NCI-H345 treated with DMSO at 0.1 percent for 48 hours (cell line): Measurements from ENCODE around the gene DYSF.

Source experiments
- DNase-seq: peaks from one replicate; lab custom pipeline; 2025; ENCODE audit not compliant: unreplicated experiment; lab: John Stamatoyannopoulos, UW

DYSF gene

GRCh38 chr2:71715951-71716696 is 262.8 kb downstream of the DYSF start:
- no peak for DNase-seq

DNA sequence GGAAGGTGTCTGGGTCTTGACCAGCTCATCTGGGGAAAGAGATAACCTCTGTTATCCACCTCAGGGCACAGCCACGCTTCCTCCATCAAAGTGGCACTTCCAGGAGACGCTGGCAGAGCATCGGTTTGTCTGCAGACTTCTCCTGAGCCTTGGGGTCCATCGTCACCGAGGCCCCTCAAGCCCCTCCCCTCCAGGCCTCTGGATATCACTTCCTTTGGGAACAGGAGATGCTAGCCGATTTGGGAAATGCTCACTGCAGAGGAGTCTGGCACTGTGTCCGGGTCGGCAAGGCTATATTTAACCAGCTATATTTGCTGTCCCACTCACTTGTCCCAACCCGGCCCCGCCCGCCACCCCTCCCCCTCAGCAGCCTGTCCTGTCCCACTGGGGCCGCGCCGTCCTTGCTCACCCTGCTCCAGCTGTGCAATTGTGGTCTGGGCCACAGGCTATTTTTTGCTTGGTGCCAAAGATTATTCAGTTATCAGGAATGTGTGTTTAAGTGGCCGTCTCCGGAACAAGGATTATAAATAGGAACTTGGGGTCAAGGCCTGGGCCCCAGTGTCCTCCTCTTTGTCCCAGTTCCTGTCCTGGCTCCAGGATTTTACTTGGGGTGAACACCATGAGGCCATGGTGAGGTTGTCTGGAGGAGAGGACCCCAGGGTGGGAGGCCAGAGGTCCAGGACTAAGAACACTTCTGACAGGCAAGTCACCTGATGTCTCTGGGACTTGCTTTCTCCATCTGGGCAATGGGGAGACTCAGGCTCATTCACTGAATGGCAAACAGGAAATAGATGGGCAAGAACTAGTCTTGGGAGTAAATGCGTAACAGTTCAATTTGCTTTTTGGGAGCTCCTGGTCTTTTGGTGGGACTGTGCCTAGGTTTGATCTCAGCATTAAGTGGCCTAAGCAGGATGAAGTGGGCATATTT is 263.6 kb downstream of the DYSF start:
- no peak for DNase-seq

GRCh38 chr2:71718686-71719085 is 265.3 kb downstream of the DYSF start:
- no peak for DNase-seq

DNA sequence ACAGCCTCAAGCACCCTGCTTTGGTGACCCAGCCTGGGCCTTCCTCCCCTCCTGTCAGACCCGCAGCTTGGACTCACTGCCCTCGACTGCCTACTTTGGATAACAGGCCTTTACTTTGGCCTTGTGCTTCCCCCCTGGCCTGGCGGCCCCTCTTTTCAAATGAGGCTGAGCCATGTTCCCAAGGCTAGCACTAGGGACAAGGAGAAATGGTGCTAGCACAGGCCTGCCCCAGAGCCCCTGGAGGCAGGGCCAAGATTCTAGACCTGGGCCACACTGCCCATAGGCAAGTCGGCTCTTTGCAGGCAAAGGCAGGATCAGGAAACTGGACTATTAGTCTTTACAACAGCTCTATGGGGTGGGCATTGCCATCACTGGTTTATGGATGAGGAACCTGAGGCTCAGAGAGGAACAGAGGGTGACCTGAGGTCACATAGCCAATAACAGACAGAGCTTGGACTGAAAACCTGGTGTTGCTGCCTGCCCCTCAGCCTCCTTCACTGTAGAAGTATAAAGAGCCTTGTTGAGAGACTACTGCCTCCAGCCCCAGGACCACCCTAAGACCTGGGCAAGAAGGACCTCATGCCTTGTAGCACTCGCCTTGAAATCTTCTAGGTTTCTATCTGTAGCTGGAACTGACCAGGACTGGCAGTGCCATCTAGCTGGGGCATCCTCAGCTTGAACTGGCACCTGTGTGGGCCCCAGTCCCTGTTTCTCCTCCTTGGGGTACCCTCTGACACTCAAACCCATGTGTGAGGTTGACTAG is 266.3 kb downstream of the DYSF start:
- DNase-seq: no peak

DNA sequence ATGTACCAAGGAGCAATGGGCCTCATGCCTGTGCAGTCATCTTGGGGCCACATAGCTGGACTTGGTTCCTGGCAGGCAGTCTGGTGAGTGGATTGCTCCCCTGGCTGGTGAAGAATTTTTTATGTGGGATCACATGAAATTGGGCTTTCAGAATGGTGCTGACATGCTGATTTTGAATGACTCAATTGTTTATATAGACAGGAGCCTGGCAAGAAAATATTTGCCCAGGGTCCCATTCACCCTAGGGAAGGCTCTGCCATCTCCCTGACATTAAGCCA is 266.9 kb downstream of the DYSF start:
- DNase-seq: no peak

DNA sequence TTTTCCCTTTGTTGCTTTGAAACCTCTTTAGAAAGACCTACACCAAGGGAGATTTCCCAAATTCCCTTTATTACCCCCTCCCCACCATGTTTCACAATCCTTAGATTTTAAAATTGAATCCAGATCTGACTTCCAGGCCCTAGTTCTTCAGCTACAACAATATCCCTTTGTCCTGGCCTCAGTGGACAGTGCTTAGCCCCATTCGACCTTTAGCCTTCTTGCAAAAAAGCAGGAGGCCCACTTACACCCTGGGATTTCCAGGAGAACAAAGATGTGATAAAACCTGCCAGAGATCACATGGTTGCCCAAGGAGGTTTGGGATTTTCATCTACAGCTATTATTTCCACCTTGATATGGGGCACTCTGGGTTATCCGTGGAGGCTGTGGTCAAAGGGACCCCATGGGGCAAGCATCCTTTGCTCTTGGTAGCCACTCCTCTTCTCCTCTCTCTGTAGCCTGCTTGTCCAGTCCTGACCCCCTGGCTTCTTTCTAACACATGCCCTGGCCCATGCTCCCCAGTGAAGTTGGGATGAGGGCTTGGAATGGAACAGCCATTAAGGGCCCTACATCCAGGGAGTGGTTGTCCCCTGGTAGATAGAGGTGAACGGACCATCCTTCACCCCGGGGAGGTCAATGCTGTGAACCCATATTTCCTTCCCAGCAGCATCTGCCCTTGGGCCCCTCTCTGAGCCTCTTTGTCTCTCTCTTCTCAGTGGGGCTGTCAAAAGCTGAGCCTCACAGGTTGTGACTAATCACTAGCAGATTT is 267.4 kb downstream of the DYSF start:
- no peak for DNase-seq

- no peak for DNase-seq
Measured at GRCh38 chr2:71721362-71721665, 268.0 kb downstream of the DYSF start.

- no peak for DNase-seq
Measured at GRCh38 chr2:71721669-71722068, 268.3 kb downstream of the DYSF start.

DNA sequence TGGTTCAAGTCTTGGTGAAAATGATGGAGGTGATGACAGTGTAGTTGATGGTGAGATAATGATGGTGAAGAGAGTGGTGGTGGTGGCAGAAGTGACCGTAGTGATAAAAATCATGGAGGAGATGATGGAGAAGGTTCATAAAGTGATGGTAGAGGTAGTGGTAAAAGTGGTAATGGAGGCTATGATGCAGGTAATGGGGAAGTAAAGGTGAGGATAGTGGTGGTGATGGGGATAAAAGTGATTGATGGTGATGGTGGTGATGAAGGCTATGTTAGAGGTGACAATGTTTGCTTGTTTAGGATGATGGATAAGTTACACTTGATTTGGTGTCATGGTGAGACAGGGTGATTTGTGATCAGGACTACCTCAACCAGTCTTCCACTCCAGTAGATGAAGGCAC is 268.9 kb downstream of the DYSF start:
- no peak for DNase-seq

- no peak for DNase-seq
Measured at GRCh38 chr2:71724793-71725192, 271.4 kb downstream of the DYSF start.

- DNase-seq: no peak
Measured at GRCh38 chr2:71725836-71726235, 272.5 kb downstream of the DYSF start.

- no peak for DNase-seq
Measured at GRCh38 chr2:71727562-71727961, 274.2 kb downstream of the DYSF start.

GRCh38 chr2:71728036-71728435 is 274.7 kb downstream of the DYSF start:
- DNase-seq: no peak

- DNase-seq: no peak
Measured at GRCh38 chr2:71730785-71731383, 277.5 kb downstream of the DYSF start.

GRCh38 chr2:71734620-71735019 is 281.3 kb downstream of the DYSF start:
- DNase-seq: no peak

DNA sequence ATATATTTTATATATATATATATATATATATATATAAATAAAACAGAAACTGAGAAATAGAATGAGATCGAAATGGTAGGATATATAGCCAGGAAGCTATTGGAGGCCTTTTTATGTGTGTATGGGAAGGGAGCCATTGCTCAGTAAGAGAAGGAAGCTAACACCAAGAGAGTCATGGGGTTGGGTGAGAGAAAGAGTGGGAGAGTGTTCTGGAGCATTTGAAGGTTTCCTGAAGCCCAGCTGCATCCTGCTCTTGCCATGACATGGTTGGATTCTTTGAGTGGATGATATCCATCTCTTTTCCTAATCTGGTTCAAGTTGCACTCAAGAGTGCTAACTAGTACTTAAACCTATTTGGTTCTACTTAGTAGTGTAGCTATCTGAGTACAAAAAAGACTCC is 282.3 kb downstream of the DYSF start:
- DNase-seq: no peak
